ENCODE results near the gene SLC22A16.

DNA sequence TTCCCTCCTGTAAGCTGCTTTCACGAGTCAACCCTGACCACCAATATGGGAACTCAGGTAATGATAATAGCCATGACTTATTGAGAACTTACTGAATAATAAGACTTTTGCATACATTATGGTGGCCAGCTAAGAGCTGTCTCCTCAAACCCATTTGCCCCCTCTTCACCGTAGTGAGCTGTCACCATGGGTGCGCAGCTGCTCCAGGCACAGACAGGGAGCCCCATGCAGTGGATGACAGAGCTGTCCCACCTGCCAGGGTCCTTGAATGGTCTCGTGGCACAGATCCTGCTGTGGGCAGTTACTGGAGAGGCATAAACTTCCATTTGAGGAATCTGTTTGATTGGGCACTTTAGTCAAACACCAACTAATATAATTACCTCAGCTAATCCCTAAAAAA is 1.9 kb downstream of the SLC22A16 start:
- TF ChIP-seq CTCF (IDR thresholded peaks at IDR 0.05) (no peak), POLR2A (IDR thresholded peaks at IDR 0.05) (no peak)
